Placental pericyte (primary cell): ENCODE results near the gene ELFN2. TPM values are rescaled to one million over a fixed set of nuclear protein-coding genes. Genes with fewer than 3 reads are reported as not detected.

Experiments
- total RNA-seq: library from RNA; depleted of rRNA; stranded (reverse); fragments of >200 nt; gene quantifications from 2 replicates; pipeline ENCODE4 v1.2.3, GENCODE V29; 2012

ELFN2 gene
- 0.66 and 1.4 TPM in 2 replicates for total RNA-seq

GRCh38 chr22:37427135-37427710 is at the start of gene ELFN2:
Gene ELFN2 (minus strand): TSS chr22:37427479. CDS start chr22:37375534, 51,945 bp downstream.

Other genes with a start within 250 kb of the ELFN2 start
- gene C1QTNF6, start 239.2 kb downstream of the ELFN2 start, total RNA-seq, result 5.9 and 8.0 TPM in 2 replicates
- not detected in 2 replicates for gene SSTR3, start 215.0 kb downstream of the ELFN2 start, total RNA-seq
- 16.6 and 24.2 TPM in 2 replicates for gene RAC2, start 183.2 kb downstream of the ELFN2 start, total RNA-seq
- 0.86 TPM in 1 of 2 replicates, not detected in the other for gene CYTH4, start 145.0 kb downstream of the ELFN2 start, total RNA-seq
- 0.43 TPM in 1 of 2 replicates, not detected in the other for gene MFNG, start 58.9 kb upstream of the ELFN2 start, total RNA-seq
- 2.8 and 3.9 TPM in 2 replicates for gene CARD10, start 91.9 kb upstream of the ELFN2 start, total RNA-seq
- gene CDC42EP1, start 133.0 kb upstream of the ELFN2 start, total RNA-seq, result 36.8 and 37.6 TPM in 2 replicates
- not detected in 2 replicates for gene LGALS2, start 152.6 kb upstream of the ELFN2 start, total RNA-seq
- gene GGA1, start 181.4 kb upstream of the ELFN2 start, total RNA-seq, result 40.7 and 50.3 TPM in 2 replicates
- 11.7 and 13.8 TPM in 2 replicates for gene SH3BP1, start 212.2 kb upstream of the ELFN2 start, total RNA-seq
- gene PDXP, start 231.2 kb upstream of the ELFN2 start, total RNA-seq, result 3.9 and 29.9 TPM in 2 replicates
- 4,884 and 6,707 TPM in 2 replicates for gene LGALS1, start 248.2 kb upstream of the ELFN2 start, total RNA-seq